ENCODE measurements around the gene CSKMT.
"Not testable (repeated sequence)": the region's sequence is repeated elsewhere in the genome, so short reads cannot be mapped to it uniquely, and the experiment has no call there.

The CSKMT gene

DNA sequence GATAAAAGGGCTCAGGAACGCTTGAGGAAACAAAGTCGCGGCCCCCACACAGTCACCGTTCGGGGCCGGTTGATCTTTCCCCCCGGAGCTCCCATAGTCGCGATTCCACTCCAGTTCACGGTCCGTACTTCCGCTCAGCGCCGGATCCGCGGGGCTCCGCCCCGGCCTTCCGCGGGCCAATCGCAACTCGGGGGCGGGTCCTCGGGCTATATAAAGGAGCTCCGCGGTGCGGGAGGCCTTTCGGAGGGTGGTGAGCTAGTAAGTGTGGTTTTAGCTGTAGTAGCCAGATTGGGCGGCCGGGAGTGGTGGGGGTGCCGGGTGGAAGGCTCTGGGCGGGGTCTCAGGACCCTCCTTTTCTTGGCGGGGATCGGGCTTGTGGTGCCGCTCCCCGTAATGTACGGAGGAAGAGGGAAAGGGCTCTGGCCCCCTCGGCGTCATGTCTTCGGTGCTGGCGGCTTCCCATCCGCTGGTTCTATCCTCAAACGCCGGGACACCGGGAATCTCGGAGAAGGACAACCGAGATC lies at the start of gene CSKMT, which contains the start of gene C11orf98:
Gene CSKMT (plus strand): TSS at position 238 of the 524 bp plus-strand sequence. CDS start 568 bp downstream, outside the sequence.
Gene C11orf98 (minus strand): TSS at position 136 of the 524 bp plus-strand sequence. CDS start 41 bp downstream, at position 95.
- TF ChIP-seq GATA1 (IDR thresholded peaks at IDR 0.05; ENCODE audit: low read depth, low read length), result no peak
- peak; percentile 100 for TF ChIP-seq POLR2A (IDR thresholded peaks at IDR 0.05; ENCODE audit: low read length)
- DNase-seq, result peak; percentile 94 to 96

- DNase-seq, result no peak
- TF ChIP-seq GATA1 (IDR thresholded peaks at IDR 0.05; ENCODE audit: low read depth, low read length) (no peak), POLR2A (IDR thresholded peaks at IDR 0.05; ENCODE audit: low read length) (no peak)
These were observed 49.6 kb upstream of the CSKMT start for GRCh38 chr11:62615521-62615920.

- DNase-seq, result not testable (repeated sequence)
These were observed 48.2 kb upstream of the CSKMT start for GRCh38 chr11:62616957-62617356.

GRCh38 chr11:62621027-62621566 lies 44.0 kb upstream of the CSKMT start:
- TF ChIP-seq POLR2A (IDR thresholded peaks at IDR 0.05; ENCODE audit: low read length) (no peak), GATA1 (IDR thresholded peaks at IDR 0.05; ENCODE audit: low read depth, low read length) (no peak)
- no peak for DNase-seq

GRCh38 chr11:62621567-62622470 lies 43.3 kb upstream of the CSKMT start, which contains the start of gene B3GAT3:
TSS of gene B3GAT3 (minus strand) at chr11:62621986. CDS start at chr11:62621947, 39 bp downstream.
- TF ChIP-seq GATA1 (IDR thresholded peaks at IDR 0.05; ENCODE audit: low read depth, low read length), result no peak
- TF ChIP-seq POLR2A (IDR thresholded peaks at IDR 0.05; ENCODE audit: low read length), result peak; percentile 74
- DNase-seq, result peak; percentile 95 to 98

DNA sequence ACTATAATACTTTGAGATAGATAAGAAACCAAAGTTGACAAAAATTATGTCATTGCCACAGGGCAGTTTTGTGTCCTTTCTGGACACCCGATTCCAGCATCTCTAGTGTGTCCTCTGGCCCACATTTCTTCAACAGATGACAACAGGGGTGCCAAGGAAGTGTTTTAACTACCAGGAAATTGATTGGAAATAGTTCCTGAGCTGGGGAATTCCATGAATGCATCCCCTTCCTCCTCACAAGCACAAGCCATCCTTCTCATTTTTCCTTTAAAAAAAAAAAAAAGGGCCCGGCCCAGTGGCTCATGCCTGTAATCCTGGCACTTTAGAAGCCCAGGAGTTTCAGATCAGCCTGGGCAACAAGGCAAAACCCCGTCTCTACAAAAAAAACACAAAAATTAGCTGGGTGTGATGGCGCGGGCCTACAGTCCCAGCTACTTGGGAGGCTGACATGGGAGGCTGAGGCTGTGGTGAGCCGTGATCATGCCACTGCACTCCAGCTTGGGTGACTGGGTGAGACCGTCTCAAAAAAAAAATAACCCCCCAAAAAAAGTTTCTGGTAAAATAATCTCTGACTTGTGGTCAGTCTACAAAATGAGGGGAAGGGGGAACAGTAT lies 42.5 kb upstream of the CSKMT start:
- DNase-seq, result no peak
- no peak for TF ChIP-seq GATA1 (IDR thresholded peaks at IDR 0.05; ENCODE audit: low read depth, low read length)
- TF ChIP-seq POLR2A (IDR thresholded peaks at IDR 0.05; ENCODE audit: low read length), result no peak

DNA sequence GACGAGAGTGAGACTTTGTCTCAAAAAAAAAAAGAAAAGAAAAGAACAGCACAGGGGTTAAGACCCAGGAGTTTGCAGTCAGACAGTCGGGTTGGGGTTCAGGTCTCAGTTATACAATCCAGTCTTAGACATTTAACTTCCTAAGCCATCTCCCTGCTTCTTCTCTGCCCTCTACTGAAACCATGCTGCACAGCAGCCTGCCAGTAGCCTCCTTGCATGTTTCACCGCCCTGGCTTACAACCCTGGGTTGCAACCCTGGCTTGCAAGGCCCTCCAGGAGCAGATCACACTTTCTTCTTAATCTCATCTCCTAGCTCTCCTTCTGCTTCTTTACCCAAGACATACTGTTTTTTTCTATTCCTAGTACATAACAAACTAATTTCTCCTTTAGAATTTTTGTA lies 37.4 kb upstream of the CSKMT start:
- DNase-seq, result no peak
- TF ChIP-seq GATA1 (IDR thresholded peaks at IDR 0.05; ENCODE audit: low read depth, low read length) (no peak), POLR2A (IDR thresholded peaks at IDR 0.05; ENCODE audit: low read length) (no peak)

GRCh38 chr11:62632492-62632891 lies 32.6 kb upstream of the CSKMT start:
- TF ChIP-seq GATA1 (IDR thresholded peaks at IDR 0.05; ENCODE audit: low read depth, low read length) (no peak), POLR2A (IDR thresholded peaks at IDR 0.05; ENCODE audit: low read length) (no peak)
- DNase-seq, result no peak

GRCh38 chr11:62644220-62644619 lies 20.9 kb upstream of the CSKMT start:
- TF ChIP-seq POLR2A (IDR thresholded peaks at IDR 0.05; ENCODE audit: low read length), result no peak
- no peak for TF ChIP-seq GATA1 (IDR thresholded peaks at IDR 0.05; ENCODE audit: low read depth, low read length)
- no peak for DNase-seq

DNA sequence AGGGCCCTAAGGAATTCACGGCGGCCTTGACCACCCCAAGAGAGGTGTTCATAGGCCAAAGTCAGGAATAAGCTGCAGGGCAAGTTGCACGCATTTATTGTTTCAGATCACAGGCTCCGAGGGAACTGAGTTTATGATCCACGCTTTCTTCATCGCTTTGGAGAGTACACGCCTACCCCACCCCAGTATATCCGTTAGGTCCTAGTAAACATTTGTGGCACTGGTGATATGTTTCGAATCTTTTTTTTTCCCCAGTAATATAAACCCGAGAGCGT lies 19.5 kb upstream of the CSKMT start:
- TF ChIP-seq GATA1 (IDR thresholded peaks at IDR 0.05; ENCODE audit: low read depth, low read length) (no peak), POLR2A (IDR thresholded peaks at IDR 0.05; ENCODE audit: low read length) (no peak)

DNA sequence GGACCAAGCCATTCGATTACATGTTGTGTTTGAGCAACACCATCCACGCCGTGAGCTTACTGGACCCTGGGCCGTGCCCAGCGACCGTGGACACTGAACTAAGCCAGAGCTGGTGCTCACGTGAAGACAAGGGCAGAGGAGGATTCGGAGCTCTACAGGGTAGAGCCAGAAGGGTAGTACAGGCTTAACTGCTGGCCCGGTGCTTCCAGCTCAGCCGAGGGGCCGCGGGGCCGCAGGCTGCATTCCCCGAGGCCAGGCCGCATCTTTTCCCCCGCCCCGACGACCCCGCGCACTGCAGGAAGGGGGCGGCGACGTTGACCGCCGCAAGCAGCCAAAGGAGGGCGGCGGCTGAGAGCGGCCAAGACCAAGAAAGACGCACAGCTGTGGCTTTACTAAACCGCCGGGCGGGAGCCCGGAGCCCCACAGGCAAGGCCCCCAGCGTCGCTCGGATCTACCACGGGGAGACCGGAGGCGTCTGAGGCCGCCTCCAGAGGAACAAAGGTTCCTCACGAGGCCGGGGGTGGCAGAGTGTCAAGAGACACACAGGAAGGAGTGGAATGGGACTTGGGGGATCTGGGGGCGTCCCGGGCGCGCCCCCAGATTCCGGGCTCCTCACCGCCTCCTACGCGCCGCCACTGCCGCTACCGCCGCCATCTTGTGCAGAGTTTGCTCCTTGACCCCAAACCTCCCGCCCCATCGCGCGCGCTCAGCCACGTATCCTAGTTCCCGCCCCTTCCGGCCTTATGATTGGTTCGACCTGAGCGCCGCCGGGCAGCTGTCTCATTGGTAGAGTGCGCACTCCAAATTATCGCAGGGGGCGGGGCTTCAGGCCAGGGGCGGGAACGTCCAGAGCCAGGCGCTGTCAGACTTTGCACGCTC lies 18.9 kb upstream of the CSKMT start, which contains the start of gene GANAB:
Gene GANAB (minus strand): TSS at position 668 of the 879 bp plus-strand sequence. CDS start 14 bp downstream, at position 654.
- TF ChIP-seq POLR2A (IDR thresholded peaks at IDR 0.05; ENCODE audit: low read length) (peak; percentile 88), GATA1 (IDR thresholded peaks at IDR 0.05; ENCODE audit: low read depth, low read length) (no peak)
- DNase-seq, result peak; percentile 99

More for the DNA sequence above, 19.5 kb upstream of the CSKMT start:
- DNase-seq, result peak in 1 of 2 experiments; percentile 64

GRCh38 chr11:62646825-62647608 lies 18.1 kb upstream of the CSKMT start:
- no peak for DNase-seq
- no peak for TF ChIP-seq GATA1 (IDR thresholded peaks at IDR 0.05; ENCODE audit: low read depth, low read length)
- TF ChIP-seq POLR2A (IDR thresholded peaks at IDR 0.05; ENCODE audit: low read length), result no peak

All from erythroblast (primary cell).